CD4-positive, alpha-beta T cell treated with Interleukin-4 for 4 hours (primary cell): ENCODE measurements around the gene LRRC8E.
"Not testable (repeated sequence)": the region's sequence is repeated elsewhere in the genome, so short reads cannot be mapped to it uniquely, and the experiment has no call there.

ENCODE experiments used
- DNase-seq: peaks from one replicate; pipeline ENCODE4 v3.0.0-alpha.2; 2020

Gene LRRC8E

DNA sequence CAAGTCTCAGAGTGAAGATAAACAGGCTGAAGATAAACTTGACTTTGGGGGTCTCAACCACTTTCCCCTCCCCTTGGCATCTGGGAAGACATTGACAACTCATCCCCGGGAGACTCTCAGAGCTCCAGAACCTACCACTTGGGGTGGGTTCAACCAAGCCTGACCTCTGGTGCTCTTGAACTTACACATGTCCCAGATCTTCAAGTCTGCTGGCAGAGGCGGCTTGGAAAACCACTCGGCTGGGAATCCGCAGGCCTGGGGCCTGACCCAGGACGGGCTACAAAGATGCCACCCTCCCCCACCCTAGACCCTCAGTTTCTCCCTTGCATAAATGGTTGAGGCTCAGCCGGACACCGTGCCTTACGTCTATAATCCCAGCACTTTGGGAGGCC is 512 bp downstream of the LRRC8E start:
- no peak for DNase-seq

DNA sequence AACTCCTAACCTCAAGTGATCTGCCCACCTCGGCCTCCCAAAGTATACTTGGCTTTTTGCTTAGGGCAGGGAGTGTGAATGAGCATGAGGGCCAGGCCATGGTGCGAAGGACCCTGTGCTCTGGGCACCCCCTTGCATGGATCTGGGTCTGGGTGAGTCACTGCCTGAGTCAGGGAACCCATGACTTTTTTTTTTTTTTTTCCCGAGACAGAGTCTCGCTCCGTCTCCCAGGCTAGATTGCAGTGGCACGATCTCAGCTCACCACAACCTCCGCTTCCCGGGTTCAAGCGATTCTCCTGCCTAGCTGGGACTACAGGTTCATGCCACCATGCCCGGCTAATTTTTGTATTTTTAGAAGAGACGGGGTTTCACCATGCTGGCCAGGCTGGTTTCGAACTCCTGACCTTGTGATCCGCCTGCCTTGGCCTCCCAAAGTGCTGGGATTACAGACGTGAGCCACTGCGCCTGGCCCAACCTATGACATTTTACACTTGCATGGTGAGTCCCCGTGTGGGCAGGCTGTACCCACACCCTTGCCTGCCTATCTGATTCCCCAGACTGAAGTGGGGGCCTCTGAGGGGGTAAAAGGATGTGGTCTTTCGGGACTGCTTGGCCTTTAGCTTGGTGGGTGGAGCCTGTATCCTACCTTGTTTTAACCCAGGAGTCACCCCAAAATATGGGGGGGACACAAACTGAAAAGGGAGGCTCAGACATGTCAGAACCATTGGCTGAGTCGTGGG is 5.2 kb downstream of the LRRC8E start:
- DNase-seq = not testable (repeated sequence)

DNA sequence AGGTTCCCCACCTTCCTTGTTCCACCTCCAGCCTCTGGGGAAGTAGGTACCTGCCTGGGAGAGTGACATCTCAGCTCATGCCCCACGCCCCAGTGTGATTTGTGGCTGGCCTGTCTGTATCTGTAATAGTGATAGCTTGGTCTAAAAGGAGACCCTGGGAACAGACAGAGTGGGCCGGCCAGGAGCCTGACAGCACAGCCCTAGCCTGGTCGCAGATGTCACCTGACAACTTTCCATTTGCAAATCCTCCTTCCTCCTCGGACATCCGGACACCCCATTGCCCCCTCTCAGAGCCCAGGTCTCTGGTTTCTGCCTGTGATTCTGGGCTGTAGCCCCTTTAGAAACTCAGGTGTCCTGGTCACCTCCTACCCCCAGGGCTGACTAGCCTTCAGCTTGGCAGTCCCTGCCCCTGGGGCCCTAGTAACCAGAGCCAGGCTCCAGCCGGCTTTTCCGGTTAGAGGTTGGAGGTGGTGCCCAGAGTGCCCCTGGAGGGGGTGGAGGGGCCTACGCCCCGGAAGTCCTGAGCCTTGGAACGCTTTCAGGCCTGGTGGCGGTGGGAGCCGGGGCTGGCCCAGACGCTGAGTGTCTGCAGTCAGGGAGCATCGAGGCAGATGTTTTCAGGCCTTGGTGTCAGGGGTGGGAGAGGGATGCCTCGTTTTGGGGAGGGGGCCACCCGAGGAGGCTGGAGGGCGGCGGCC is 6.5 kb downstream of the LRRC8E start:
- DNase-seq = no peak

DNA sequence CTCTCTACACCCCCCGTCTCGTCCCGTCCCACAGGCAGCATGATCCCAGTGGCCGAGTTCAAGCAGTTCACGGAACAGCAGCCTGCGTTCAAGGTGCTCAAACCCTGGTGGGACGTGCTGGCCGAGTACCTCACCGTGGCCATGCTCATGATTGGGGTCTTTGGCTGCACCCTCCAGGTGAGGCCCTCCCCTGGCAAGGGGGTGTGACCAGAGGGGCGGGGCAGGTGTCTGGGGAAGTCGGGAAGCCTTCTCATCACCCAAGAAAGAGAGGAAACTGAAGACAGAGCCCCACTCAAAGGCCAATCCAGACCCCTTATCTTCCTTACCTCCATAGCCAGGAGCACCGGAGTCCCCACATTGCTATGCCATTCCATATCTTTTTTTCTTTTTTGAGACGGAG is 7.3 kb downstream of the LRRC8E start:
- DNase-seq = no peak

DNA sequence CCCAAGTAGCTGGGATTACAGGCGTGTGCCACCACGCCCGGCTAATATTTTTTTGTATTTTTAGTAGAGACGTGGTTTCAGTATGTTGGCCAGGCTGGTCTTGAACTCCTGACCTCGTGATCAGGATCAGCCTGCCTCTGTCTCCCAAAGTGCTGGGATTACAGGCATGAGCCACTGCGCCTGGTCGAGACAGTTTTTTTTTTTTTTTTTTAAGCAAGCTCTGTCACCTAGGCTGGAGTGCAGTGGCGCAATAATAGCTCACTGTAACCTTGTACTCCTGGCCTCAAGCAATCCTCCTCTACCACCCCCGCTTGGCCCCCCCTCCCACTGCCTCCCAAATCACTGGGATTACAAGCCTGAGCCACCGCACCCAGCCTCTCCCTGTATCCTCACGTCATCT is 9.0 kb downstream of the LRRC8E start:
- no peak for DNase-seq

DNA sequence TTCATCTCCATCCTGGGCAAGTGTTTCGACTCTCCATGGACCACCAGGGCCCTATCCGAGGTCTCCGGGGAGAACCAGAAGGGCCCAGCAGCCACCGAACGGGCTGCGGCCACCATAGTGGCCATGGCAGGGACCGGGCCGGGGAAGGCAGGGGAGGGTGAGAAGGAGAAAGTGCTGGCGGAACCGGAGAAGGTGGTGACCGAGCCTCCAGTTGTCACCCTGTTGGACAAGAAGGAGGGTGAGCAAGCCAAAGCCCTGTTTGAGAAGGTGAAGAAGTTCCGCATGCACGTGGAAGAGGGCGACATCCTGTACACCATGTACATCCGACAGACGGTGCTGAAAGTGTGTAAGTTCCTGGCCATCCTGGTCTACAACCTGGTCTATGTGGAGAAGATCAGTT is 10.7 kb downstream of the LRRC8E start:
- no peak for DNase-seq

DNA sequence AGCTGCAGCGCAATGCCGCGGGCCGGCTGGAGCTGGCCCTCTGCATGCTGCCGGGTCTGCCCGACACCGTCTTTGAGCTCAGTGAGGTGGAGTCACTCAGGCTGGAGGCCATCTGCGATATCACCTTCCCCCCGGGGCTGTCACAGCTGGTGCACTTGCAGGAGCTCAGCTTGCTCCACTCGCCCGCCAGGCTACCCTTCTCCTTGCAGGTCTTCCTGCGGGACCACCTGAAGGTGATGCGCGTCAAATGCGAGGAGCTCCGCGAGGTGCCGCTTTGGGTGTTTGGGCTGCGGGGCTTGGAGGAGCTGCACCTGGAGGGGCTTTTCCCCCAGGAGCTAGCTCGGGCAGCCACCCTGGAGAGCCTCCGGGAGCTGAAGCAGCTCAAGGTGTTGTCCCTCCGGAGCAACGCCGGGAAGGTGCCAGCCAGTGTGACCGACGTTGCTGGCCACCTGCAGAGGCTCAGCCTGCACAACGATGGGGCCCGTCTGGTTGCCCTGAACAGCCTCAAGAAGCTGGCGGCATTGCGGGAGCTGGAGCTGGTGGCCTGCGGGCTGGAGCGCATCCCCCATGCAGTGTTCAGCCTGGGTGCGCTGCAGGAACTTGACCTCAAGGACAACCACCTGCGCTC is 11.6 kb downstream of the LRRC8E start:
- no peak for DNase-seq

DNA sequence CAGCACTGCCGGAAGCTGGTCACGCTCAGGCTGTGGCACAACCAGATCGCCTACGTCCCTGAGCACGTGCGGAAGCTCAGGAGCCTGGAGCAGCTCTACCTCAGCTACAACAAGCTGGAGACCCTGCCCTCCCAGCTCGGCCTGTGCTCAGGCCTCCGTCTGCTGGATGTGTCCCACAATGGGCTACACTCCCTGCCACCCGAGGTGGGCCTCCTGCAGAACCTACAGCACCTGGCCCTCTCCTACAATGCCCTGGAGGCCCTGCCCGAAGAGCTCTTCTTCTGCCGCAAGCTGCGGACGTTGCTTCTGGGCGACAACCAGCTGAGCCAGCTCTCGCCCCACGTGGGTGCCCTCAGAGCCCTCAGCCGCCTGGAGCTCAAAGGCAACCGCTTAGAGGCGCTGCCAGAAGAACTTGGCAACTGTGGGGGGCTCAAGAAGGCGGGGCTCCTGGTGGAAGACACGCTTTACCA is 12.1 kb downstream of the LRRC8E start:
- no peak for DNase-seq

DNA sequence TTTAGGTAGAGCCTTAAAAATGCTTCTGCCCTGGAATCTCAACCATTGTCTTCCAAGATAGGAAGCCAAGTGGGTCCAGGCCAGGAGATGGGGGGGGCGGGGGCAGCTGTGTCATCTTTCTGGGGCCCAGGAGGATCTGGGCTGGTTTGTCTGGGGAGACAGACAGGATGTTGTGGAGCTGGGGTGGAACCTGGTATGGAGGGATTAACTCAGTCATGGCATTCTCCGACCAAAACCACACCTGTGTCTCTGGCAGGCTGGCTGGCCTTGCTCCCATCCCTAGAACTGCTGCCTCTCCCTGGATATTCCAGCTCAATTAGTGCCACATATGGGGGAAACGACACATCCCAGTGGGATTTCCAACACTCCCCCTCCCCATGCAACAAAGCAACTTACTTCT is 12.6 kb downstream of the LRRC8E start:
- DNase-seq = no peak

DNA sequence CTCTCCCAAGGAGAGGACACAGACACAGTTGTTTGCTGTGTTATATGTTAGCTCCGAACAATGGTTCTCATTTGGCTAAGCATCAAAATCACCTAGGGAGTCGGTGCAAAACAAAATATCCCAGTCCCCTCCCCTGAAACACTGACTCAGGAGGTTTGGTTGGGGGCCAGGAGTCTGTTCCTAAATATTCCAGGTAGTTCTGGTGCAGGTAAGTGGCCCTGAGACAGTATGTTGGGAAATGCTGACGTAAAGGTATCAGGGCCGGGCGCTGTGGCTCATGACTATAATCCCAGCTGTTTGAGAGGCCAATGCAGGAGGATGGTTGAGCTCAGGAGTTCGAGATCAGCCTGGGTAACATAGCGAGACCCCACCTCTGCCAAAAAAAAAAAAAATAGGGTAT is 13.0 kb downstream of the LRRC8E start:
- no peak for DNase-seq

DNA sequence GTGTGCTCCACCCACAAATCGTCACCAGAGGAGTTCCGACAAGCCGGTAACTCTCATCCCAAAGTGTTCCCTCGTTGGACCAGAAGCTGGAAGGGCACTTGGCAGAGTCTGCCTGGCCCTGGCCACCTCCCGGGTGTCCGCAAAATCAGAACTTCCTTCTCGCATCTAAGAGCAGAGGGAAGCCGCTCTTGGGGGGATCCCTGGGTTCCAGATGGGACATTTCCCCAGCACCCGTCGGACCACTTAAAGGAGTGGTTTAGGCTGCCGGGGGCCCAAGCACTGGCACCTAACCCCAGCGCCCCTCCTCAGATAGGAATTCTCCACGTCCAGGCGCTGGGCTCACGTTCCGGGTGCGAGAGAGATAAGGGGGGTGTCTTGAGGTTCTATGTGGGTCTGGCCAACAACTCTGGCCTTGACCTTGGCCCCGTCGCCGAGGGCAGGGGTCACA is 14.5 kb downstream of the LRRC8E start:
- no peak for DNase-seq

DNA sequence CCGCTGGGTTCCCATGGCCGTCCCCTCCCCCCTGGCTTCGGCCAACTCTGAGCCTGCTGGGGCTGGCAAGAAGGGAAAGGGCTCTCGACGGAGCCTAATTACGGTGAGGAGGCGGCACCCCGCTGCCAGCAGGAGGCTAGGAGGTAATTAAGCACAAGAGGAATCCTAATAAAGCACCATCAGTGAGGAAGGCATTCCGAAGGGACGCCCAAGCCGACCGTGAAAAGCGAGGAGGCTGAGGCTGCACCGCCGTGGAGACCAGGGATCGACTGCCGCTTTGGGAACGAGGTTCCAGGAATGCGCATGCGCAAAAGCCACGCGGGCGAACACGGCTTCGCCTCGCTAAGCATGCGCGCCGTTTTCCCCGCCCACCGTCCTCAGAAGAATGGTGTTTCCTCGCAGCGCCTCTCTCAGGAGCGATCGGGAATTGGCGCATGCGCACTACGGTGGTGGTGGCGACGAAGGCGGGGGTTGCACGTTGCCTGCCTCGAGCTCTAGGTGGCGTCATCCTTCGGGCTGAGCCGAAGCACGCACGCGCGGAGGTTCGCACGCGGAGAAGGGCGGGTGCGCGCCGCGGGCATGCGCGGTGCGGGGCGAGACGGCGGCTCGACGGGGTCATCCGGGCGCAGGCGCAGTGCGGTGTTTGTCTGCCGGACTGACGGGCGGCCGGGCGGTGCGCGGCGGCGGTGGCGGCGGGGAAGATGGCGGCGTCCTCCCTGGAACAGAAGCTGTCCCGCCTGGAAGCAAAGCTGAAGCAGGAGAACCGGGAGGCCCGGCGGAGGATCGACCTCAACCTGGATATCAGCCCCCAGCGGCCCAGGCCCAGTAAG is 15.1 kb downstream of the LRRC8E start, which contains the start of gene MAP2K7:
TSS of gene MAP2K7 (plus strand) at position 634 of the 830 bp plus-strand sequence. CDS start at position 702, 68 bp downstream.
- peak; percentile 99 for DNase-seq

DNA sequence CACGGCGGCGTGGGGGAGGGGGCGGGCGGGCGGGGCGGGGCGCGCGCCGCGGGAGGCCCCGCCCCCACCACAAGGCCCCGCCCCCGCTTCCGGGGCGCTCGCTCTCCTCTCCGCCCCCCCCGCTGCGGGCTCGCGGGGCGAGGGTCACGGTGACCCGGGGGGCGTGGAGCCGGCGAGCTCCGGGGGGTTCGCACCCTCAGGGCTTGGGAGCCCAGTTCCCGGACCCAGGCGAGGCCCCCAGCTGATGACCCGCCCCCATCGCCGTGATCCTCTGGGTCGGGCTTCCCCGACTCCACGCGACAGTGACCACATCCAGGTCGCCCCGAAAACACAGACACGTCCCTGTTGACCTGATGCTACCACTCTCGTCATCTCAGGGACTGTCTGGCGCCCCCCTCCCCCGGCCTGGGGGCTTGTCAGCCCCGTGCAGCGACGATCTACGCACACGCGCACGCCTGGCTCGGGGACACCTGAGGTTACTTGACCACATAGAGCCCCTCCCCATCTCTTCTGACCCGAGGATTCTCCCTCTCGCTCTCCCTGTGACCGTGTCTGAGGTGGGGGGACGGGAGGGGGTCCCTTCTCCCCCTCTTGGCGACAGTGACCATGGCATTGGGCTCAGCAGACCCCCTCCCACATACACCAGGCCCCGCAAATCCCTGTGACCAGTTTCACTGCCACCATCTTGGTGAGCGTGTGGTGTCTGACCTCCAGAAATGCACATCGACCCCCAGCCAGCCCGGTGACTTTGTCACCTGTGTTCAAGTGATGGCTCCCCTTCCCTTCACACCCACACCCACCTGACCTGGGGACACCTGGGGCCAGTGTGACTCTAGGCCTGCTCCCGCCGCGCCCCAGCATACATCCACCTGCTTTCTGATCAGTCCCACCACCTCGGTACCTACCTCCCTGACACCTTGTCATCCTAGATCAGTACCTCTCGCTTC is 16.0 kb downstream of the LRRC8E start:
- DNase-seq = peak; percentile 67

DNA sequence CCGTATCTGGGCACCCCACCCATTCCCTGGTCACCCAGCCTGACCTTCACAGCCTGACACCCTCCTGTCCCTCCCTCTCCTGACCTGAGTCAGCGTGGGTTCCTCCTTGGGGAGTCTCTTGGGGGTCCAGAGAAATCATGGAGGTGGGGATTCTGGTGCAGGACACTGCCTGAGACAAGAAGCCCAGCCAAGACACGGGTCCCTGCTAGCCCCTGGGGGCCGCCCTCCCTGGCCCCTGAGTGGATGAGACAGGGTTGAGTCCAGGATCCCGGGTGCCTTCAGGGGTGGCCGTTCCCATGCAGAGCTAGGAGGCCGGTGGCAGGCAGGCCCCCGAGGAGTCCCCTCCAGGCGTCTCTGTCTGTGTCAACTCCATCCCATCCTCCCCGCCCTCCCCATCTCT is 17.0 kb downstream of the LRRC8E start:
- no peak for DNase-seq

DNA sequence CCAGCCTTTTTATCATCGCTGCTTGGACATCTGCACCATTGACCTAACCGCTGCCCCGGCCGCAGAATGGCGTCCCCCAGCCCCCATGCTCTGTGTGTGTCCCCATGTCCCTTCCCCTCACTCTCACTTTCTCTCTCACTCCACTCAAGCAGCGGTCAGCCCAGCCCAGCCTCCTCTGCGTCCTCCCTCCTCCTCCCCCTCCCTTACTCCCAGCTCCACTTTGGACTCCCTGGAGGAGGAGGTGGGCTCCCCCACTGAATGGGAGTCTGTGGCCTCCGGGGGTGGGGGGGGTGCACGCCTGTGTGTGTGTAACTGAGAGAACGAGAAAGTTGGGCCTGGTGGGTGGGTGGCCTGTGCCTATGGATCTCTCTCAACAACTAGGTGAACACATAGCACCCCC is 17.5 kb downstream of the LRRC8E start:
- DNase-seq = no peak

DNA sequence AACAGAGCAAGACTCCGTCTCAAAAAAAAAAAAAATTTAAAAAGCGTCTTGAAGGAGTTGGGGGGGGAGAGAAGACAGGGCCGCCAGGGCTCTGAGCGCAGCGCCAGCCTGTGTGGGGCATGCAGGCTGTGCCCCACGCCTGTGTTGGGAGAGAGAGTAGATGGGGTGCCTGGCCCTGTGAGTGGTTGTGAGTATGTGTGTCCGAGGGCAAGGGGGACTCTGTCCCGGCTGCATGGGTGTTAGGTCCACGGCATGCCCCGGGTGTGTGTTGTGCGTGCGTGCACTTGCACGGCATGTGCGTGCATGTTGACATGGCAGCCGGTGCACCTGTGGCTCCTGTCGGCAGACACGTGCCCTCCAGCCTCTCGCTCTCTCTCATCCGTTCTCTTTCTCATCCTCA is 18.8 kb downstream of the LRRC8E start:
- DNase-seq = no peak

DNA sequence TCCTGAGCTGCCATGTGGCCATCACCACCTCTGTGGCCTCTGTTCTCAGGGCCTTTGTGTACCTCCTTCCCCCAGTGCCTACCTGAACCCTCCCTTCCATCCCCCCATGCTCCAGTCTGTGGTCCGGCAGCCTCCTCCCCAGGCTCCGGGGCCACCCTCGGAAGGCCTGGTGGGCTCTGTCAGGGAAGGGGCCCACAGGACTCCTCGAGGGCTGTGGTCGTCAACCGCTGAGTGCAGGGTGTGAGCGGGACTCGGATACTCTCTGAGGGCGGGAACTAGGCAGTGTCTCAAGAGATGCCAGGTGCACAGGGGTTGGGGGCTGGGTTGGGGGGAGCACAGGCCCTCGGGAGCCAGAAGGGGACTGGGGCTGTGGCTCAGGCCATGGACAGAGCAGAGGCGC is 19.2 kb downstream of the LRRC8E start:
- DNase-seq = no peak

DNA sequence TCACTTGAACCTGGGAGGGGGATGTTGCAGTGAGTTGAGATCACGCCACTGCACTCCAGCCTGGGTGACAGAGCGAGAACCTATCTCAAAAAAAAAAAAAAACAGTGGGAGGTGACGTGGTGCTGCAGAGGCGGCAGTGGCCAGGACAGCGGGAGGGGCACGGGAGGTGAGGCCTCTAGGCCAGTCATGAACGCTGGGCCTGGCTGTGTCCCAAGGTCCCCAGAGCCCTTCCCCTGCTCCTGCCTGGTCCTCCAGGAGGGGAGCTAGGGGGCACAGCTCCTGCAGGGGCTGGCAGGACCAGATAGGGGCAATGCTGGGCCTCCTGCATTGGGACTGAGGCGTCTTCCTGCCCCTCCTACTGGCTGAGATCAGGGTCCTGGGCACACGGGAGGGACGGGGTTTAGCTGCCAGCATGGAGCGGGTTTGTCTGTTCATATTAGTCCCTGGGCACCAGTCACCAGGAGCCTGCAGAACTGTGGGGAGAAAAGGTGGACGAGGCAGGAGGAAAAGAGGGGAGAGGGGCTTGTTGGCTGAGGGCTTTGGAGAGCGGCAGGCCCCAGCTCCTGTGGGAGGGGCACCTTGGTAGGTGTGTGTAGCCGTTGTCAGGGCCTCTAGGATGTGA is 19.9 kb downstream of the LRRC8E start:
- no peak for DNase-seq

DNA sequence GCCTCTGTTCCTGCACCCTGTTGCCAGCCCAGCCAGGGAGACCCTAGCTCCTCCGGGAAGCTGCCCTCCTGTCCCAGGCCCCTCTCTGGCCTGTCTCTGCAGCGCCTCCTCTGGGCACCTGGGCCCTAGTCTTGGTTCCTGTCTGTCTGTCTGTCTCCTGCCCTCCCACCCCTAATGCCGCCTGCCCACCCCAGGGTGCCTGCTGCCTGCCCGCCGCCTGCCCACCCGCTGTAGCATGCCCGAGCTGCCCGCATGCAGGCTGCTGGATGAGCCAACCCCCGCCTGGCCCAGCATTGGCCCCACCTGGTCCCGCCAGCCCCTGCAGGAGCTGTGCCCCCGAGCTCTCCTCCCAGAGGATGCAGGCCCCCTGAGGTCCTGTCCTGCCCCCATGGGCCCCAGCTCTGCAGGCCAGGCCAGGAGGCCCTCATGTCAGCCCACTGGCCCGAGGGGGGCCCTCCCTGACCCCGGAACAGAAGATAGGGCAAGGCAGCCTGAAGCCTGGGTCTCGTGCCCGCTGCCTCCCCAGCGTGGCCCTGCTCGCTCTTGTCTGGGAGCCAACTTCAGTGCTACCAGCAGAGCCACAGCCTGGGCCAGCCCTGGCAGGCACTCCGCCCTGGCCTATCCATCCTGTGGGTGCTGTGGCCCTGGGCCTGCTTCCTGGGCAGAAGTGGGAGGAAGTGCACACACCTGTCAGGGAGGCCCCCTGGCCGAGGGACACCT is 20.6 kb downstream of the LRRC8E start:
- no peak for DNase-seq

DNA sequence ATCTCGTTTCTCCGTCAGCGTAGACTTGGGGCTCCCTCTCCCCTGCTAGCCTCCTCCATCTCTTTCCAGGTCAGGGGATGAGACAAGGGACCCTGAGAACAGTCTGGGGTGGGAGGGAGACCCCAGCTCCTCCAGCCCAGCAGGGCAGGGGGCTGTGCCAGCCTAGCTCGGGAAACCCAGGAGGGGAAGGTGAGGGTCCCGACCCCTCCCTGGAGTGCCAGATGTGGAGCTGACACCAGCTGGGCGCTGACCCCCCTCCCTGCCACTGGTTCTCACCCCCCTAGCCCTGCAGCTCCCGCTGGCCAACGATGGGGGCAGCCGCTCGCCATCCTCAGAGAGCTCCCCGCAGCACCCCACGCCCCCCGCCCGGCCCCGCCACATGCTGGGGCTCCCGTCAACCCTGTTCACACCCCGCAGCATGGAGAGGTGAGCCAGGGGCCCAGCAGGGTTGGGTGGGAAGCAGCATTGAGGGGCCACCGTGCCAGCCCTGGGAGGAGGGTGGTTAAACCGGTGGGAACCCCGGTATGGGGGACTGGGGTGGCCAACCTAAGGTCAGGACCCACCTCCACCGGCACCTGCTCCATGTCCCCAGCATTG is 21.3 kb downstream of the LRRC8E start:
- DNase-seq = no peak
